ENCODE data around the gene HEATR5B.
"Not testable (repeated sequence)": the region's sequence is repeated elsewhere in the genome, so short reads cannot be mapped to it uniquely, and the experiment has no call there.

Gene HEATR5B

GRCh38 chr2:36941867-36942266 is 142.3 kb downstream of the HEATR5B start:
- Histone ChIP-seq H3K9me3 (ENCODE audit: control insufficient read depth, low read length) (no peaks in the 10 kb centered on the region), H3K27ac (no peak overlapping the region), H3K79me2 (peaks cover 11% of the 10 kb centered on the region), H3K4me1 (no peaks in the 10 kb centered on the region), H3K4me2 (ENCODE audit: low read length) (no peak overlapping the region), H3K4me3 (ENCODE audit: low read depth, low read length) (no peak overlapping the region), H3K27me3 (ENCODE audit: control insufficient read depth, insufficient read depth, low read length) (no peaks in the 10 kb centered on the region), H3K9ac (no peak overlapping the region), H3K36me3 (ENCODE audit: control insufficient read depth, insufficient read depth, low read length) (no peaks in the 10 kb centered on the region), H2AFZ (no peak overlapping the region)
- TF ChIP-seq CTCF (IDR thresholded peaks at IDR 0.05), result no peak

GRCh38 chr2:36936526-36936925 is 147.6 kb downstream of the HEATR5B start:
- H3K79me2 ChIP-seq, result peaks cover 17% of the 10 kb centered on the region

DNA sequence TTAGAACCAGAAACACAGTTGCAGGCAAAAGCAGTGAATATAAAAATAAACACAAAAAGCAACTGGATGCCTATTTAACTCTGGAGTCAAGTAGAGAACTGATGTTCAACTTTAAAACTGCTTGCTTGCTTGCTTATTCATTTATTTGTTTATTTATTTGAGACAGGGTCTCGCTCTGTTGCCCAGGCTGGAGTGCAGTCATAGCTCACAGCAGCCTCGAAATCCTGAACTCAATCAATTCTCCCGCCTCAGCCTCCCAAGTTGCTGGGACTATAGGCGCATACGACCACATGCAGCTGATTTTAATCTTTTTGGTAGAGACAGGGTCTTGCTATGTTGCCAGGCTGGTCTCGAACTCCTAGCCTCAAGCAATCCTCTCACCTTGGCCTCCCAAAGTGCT is 152.5 kb downstream of the HEATR5B start:
- not testable (repeated sequence) for H3K4me1 ChIP-seq; H3K27ac ChIP-seq; H3K4me3 ChIP-seq (ENCODE audit: low read depth, low read length); H2AFZ ChIP-seq; H3K9ac ChIP-seq; H3K27me3 ChIP-seq (ENCODE audit: control insufficient read depth, insufficient read depth, low read length); H3K36me3 ChIP-seq (ENCODE audit: control insufficient read depth, insufficient read depth, low read length); H3K9me3 ChIP-seq (ENCODE audit: control insufficient read depth, low read length); H3K79me2 ChIP-seq; H3K4me2 ChIP-seq (ENCODE audit: low read length)

More at GRCh38 chr2:36936526-36936925, 147.6 kb downstream of the HEATR5B start:
- not testable (repeated sequence) for H3K9me3 ChIP-seq (ENCODE audit: control insufficient read depth, low read length); H3K4me3 ChIP-seq (ENCODE audit: low read depth, low read length); H3K9ac ChIP-seq; H3K4me1 ChIP-seq; H2AFZ ChIP-seq; H3K27ac ChIP-seq; H3K36me3 ChIP-seq (ENCODE audit: control insufficient read depth, insufficient read depth, low read length); H3K27me3 ChIP-seq (ENCODE audit: control insufficient read depth, insufficient read depth, low read length); H3K4me2 ChIP-seq (ENCODE audit: low read length)

All from parathyroid adenoma (tissue), 2 donors.